Heart left ventricle (tissue), 16 donors: Measurements from ENCODE around the gene HBG2. TPM values are rescaled to one million over a fixed set of nuclear protein-coding genes. Genes with fewer than 3 reads are reported as not detected.
"Not testable (repeated sequence)": the region's sequence is repeated elsewhere in the genome, so short reads cannot be mapped to it uniquely, and the experiment has no call there.

Experiments used
- ATAC-seq, 4 donors: fragments of 200-7000 bp; cut with Tn5 transposase; one replicate each; pipeline ENCODE4 v1.9.1; 2020 to 2022; ENCODE audit warnings: moderate library complexity in 4 of 4, mild to moderate bottlenecking in 3 of 4, moderate number of reproducible peaks in 1 of 4
- DNase-seq, 5 donors: peaks; one replicate each; pipeline ENCODE4 v3.0.0-alpha.2; 2020
- H3K27ac ChIP-seq, 12 donors: fragments of 200-600 bp; sonication (generic) in 4 of 12; one replicate each; pipeline versions ENCODE4 v1.5.0 to v1.8.0; 2016 to 2022; ENCODE audit warnings: mild to moderate bottlenecking in 2 of 12
- H3K27me3 ChIP-seq, 9 donors: fragments of 200-600 bp; sonication (generic) in 2 of 9; one replicate each; pipeline versions ENCODE4 v1.5.1 to v1.8.0; 2016 to 2022; ENCODE audit warnings: mild to moderate bottlenecking in 3 of 9
- H3K36me3 ChIP-seq, 9 donors: fragments of 200-600 bp; sonication (generic) in 2 of 9; one replicate each; pipeline versions ENCODE4 v1.5.0 to v1.8.0; 2018 to 2022; ENCODE audit warnings: mild to moderate bottlenecking in 2 of 9
- H3K4me1 ChIP-seq, 12 donors: fragments of 200-600 bp; sonication (generic) in 4 of 12; one replicate each; pipeline versions ENCODE4 v1.5.0 to v1.8.0; 2016 to 2022; ENCODE audit warnings: mild to moderate bottlenecking in 3 of 12
- H3K4me3 ChIP-seq, 12 donors: fragments of 200-600 bp; sonication (generic) in 4 of 12; one replicate each; pipeline versions ENCODE4 v1.5.0 to v1.8.0; 2017 to 2022; ENCODE audit warnings: mild to moderate bottlenecking in 9 of 12, moderate library complexity in 4 of 12
- H3K9me3 ChIP-seq, 12 donors: fragments of 200-600 bp; sonication (generic) in 4 of 12; one replicate each; pipeline versions ENCODE4 v1.5.0 to v1.8.0; 2016 to 2022; ENCODE audit warnings: mild to moderate bottlenecking in 1 of 12
- POLR2A ChIP-seq, 2 donors: fragments of 450-650 bp; IDR thresholded peaks; one replicate each; pipeline ENCODE4 v1.6.1; 2017; ENCODE audit warnings: antibody characterized with exemption in 2 of 2, mild to moderate bottlenecking in 2 of 2, moderate library complexity in 2 of 2
- WGBS, 4 donors: extraction: QIAGEN DNeasy Blood & Tissue Kit in 2 of 4; methylation state at CpG; one replicate each; pipeline versions ENCODE4 v1.1.5 to v1.1.7; 2013 to 2018; 5-methylcytosine and 5-hydroxymethylcytosine counted together
- intact Hi-C, 10 donors: fragments of 100-400 bp; cut with DNase I; formaldehyde crosslinking; loops; one replicate each; pipeline versions ENCODE4 v1.11.1 to v1.14.2; 2022
- polyA plus RNA-seq, 2 donors: library from polyadenylated mRNA; stranded (reverse); fragments of 200-250 nt; gene quantifications; one replicate each; pipeline ENCODE4 v1.2.3, GENCODE V29; 2013
- total RNA-seq, 9 donors: library from RNA; depleted of rRNA in 2 of 9; stranded (reverse); fragments of >200 nt in 2 of 9; fragmentation: NEBNext Ultra II Directional in 3 of 9; extraction: Animal tissue kit (Norgen Biotek cat#: 25700) in 3 of 9; gene quantifications; one replicate each; pipeline versions ENCODE4 v1.1.0 to v1.2.4, GENCODE V29; 2016 to 2023
- TF ChIP-seq, protein P1 (sequence below), 12 donors: fragments of 200-600 bp; sonication (generic) in 4 of 12; IDR thresholded peaks; one replicate each; pipeline versions ENCODE4 v1.5.0 to v1.8.0; 2018 to 2022; ENCODE audit warnings: antibody characterized with exemption in 12 of 12, mild to moderate bottlenecking in 5 of 12
- donor health status: ischemic (EF 13 %, LVEDD 7.1; RV severe dilation, severe dysfunction).
- donor health status: healthy with polysubstance abuse.
- donor health status: DM: no; HTN: yes; CAD: no.
- donor health status: DM: no; HTN: no; CAD: no.
- donor health status: ischemic (EF 25% LVEDD 6.9; RV normal size, moderate dysfunction).
- donor health status: ischemic (EF 25% LVEDD 5.7; RV mildly dilated, moderate dysfunction).
- donor health status: healthy.
- donor health status: DM: yes; HTN: yes; CAD: no.
- donor health status: ischemic (EF 35%, LVEDD 5.7; RV mildly dilated, moderate dysfunction).
- donor health status: nonischemic (EF 11% LVEDD 7.7; RV severe dilation, severe dysfunction).
- donor health status: DM: yes; HTN: yes; CAD: no.
- donor health status: PGD.
- donor health status: ischemic (EF 29% LVEDD 5.4; RV normal size, mild dysfunction).
- donor health status: nonischemic (EF 23%, LVEDD 6.1; RV moderate dilation, normal function).

The HBG2 gene
- total and polyA plus RNA-seq, 11 donors: 0.72 to 2.0 (median 1.9) TPM; not detected in 8

DNA sequence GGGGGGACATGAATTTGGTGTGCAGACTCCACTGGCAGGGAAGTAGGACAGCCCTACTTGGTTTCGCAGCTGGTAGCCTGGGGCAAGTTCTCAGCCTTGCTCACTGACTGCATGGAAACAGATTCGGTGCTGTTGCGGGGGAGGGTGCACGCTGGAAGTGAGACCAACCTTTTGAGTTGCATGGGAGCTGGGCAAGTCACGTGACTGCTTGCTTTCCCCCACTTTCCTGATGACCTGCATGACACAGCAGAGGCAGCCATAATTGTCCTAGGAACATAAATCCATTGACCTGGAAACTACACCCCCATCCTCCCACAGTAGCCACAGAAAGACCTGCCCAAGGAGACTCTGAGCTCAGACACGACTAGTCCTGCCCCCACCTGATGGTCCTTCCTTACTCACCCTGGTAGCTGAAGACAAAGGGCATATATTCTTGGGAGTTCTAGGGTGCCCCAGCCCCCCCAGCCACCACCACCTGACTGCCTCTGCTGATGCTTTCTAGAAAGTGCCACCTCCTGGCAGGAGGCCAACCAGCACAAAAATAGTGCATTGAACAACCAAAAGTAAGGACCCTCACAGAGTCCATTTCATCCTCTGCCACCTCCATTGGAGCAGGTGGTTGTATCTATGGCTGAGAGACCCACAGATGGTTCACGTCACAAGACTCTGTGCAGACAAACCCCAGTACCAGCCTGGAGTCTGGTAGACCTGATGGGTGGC lies 4.1 kb upstream of the HBG2 start:
- no peaks in the 10 kb centered on the region for H3K4me1 ChIP-seq
- ATAC-seq: no peak
- TF ChIP-seq, protein P1, sequence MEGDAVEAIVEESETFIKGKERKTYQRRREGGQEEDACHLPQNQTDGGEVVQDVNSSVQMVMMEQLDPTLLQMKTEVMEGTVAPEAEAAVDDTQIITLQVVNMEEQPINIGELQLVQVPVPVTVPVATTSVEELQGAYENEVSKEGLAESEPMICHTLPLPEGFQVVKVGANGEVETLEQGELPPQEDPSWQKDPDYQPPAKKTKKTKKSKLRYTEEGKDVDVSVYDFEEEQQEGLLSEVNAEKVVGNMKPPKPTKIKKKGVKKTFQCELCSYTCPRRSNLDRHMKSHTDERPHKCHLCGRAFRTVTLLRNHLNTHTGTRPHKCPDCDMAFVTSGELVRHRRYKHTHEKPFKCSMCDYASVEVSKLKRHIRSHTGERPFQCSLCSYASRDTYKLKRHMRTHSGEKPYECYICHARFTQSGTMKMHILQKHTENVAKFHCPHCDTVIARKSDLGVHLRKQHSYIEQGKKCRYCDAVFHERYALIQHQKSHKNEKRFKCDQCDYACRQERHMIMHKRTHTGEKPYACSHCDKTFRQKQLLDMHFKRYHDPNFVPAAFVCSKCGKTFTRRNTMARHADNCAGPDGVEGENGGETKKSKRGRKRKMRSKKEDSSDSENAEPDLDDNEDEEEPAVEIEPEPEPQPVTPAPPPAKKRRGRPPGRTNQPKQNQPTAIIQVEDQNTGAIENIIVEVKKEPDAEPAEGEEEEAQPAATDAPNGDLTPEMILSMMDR (IDR thresholded peaks at IDR 0.05): no peak
- no peak for TF ChIP-seq POLR2A (IDR thresholded peaks at IDR 0.05)
- H3K27ac ChIP-seq: no peak overlapping the region
- H3K27me3 ChIP-seq: no peaks in the 10 kb centered on the region
- H3K9me3 ChIP-seq: peaks cover 0 to 32% (median 0%) of the 10 kb centered on the region in 12 donors
- intact Hi-C loops: no loop called here
- no peak overlapping the region for H3K4me3 ChIP-seq
- WGBS, 4 donors: 66 to 74% (median 71%) methylated on average over 7 of the region's 7 CpGs
- DNase-seq: no peak
- H3K36me3 ChIP-seq: no peaks in the 10 kb centered on the region

DNA sequence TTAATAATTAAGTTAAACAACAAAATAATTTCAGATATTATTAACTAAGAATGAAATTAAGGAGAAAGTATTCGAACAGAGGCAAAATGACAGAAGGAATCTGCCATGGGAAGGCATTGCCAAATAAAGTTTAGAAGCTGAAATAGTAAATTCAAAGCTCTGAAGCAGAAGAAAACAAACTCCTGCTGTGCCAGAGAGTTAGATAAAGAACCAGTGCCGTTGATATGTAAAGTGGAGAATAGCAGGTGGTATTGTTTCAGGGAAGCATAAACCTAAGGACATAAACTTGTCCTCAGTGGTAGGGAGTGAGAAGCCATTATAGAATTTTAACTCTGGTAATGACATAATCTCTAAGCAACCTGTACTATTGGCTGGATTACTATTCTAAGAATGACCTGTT lies 2.7 kb upstream of the HBG2 start:
- ATAC-seq: no peak
- Histone ChIP-seq H3K9me3 (peaks cover 0 to 26% (median 0%) of the 10 kb centered on the region in 12 donors), H3K27ac (no peak overlapping the region), H3K27me3 (no peaks in the 10 kb centered on the region), H3K4me1 (no peaks in the 10 kb centered on the region), H3K36me3 (no peaks in the 10 kb centered on the region), H3K4me3 (no peak overlapping the region)
- intact Hi-C loops: no loop called here
- WGBS, 4 donors: 16 to 23% (median 18%) methylated on average over 2 of the region's 2 CpGs
- TF ChIP-seq, protein P1 (IDR thresholded peaks at IDR 0.05): no peak
- TF ChIP-seq POLR2A (IDR thresholded peaks at IDR 0.05): no peak
- DNase-seq: no peak

DNA sequence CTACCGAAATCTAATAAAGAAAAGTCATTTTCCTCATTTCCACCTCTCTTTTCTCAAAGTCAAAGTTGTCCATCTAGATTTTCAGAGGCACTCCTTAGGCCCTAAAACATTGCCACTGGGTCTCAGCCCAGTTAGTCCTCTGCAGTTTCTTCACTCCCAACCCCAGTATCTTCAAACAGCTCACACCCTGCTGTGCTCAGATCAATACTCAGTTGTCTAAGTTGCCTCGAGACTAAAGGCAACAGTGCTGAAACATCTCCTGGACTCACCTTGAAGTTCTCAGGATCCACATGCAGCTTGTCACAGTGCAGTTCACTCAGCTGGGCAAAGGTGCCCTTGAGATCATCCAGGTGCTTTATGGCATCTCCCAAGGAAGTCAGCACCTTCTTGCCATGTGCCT lies 558 bp downstream of the HBG2 start:
- H3K9me3 ChIP-seq, H3K27me3 ChIP-seq, H3K36me3 ChIP-seq, ATAC-seq, H3K4me3 ChIP-seq, H3K27ac ChIP-seq, DNase-seq, H3K4me1 ChIP-seq, intact Hi-C loops: not testable (repeated sequence)
- WGBS, 4 donors: 61 to 72% (median 65%) methylated on average over 2 of the region's 2 CpGs

DNA sequence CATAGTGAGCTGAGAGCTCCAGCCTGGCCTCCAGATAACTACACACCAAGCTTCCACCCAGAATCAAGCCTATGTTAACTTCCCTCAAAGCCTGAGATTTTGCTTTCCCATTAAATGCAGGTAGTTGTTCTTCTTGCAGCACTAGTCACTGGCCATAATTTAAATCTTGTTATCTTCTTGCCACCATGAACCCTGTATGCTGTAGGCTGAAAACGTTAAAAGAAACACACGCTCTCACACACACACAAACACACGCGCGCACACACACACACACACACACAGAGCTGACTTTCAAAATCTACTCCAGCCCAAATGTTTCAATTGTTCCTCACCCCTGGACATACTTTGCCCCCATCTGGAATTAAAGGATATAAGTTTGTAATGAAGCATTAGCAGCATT lies 1.1 kb downstream of the HBG2 start:
- H3K4me3 ChIP-seq, H3K27ac ChIP-seq, H3K9me3 ChIP-seq, DNase-seq, H3K27me3 ChIP-seq, intact Hi-C loops, H3K4me1 ChIP-seq, H3K36me3 ChIP-seq, ATAC-seq: not testable (repeated sequence)
- WGBS, 4 donors: 58 to 94% (median 86%) methylated on average over 5 of the region's 5 CpGs

DNA sequence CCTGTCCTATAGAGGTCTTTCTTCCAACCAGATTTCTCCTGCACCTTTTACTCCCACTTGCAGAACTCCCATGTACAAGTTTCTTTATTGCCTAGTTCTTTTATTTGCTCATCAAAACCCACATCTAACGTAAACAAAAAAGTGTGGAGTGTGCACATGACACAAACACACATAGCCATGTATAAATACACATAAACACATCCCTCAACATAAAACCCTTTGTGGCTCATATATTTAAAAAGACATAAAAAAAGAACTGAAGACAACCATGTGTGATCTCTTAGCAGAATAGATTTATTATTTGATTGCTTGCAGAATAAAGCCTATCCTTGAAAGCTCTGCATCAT lies 1.7 kb downstream of the HBG2 start:
- Histone ChIP-seq H3K4me1 (no peaks in the 10 kb centered on the region), H3K4me3 (no peak overlapping the region), H3K27me3 (no peaks in the 10 kb centered on the region), H3K9me3 (no peaks in the 10 kb centered on the region), H3K36me3 (no peaks in the 10 kb centered on the region), H3K27ac (no peak overlapping the region)
- ATAC-seq: no peak
- TF ChIP-seq, protein P1 (IDR thresholded peaks at IDR 0.05): no peak
- no peak for TF ChIP-seq POLR2A (IDR thresholded peaks at IDR 0.05)
- DNase-seq: no peak
- 67 to 81% (median 73%) methylated on average over 1 of the region's 1 CpG for WGBS, 4 donors
- intact Hi-C loops: no loop called here
